ENCODE results near the gene ALDH3A2.

DNA sequence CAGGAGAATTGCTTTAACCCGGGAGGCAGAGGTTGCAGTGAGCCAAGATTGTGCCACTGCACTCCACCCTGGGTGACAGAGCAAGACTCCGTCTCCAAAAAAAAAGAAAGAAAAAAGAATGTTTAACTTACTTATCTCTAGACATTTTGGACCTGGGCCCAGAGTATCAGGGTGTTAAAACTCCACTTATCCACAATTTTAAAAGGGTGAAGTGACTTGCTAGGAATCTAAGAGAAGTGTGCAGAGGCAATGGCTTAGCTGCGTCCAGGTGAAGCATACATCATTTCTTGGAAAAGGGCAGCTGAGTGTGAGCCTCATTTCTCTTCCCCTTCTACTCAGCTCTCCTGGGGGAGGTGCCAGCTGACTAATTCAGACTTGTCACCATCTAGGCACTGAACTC, 25.1 kb downstream of the ALDH3A2 start:
- TF ChIP-seq CTCF (IDR thresholded peaks at IDR 0.05; ENCODE audit: borderline replicate concordance, extremely low read depth, low read length, poor library complexity, severe bottlenecking) (no peak), EZH2 (IDR thresholded peaks at IDR 0.05; ENCODE audit: borderline replicate concordance, low read depth, low read length, severe bottlenecking) (no peak)

All from DND-41 (cell line).